ENCODE data around the gene KRTAP4-1. TPM values are rescaled to one million over a fixed set of nuclear protein-coding genes. Genes with fewer than 3 reads are reported as not detected.

The KRTAP4-1 gene
- total RNA-seq, 4 donors from 2014 or later, result not detected

GRCh38 chr17:41226051-41226450, 41.3 kb upstream of the KRTAP4-1 start:
- intact Hi-C loops (cut with DNase I), result no loop called here
- Histone ChIP-seq H3K27me3 (peaks cover 0 to 4% (median 0%) of the 10 kb centered on the region in 4 donors), H3K36me3 (no peaks in the 10 kb centered on the region), H3K4me1 (no peaks in the 10 kb centered on the region), H3K27ac (replicated peaks in 1 of 4) (no peak overlapping the region), H3K9me3 (no peaks in the 10 kb centered on the region), H3K4me3 (no peak overlapping the region)
- TF ChIP-seq CTCF (IDR thresholded peaks at IDR 0.05) (no peak), EP300 (IDR thresholded peaks at IDR 0.05) (no peak), POLR2A (IDR thresholded peaks at IDR 0.05; ENCODE audit: low read depth) (no peak), POLR2AphosphoS5 (IDR thresholded peaks at IDR 0.05) (no peak)
- WGBS, result 76% methylated on average over 6 of the region's 6 CpGs
- DNase-seq (ENCODE audit: extremely low spot score), result no peak

GRCh38 chr17:41223821-41224220, 39.1 kb upstream of the KRTAP4-1 start:
- WGBS, result 66% methylated on average over 2 of the region's 2 CpGs
- intact Hi-C loops (cut with DNase I), result no loop called here

GRCh38 chr17:41215681-41216080, 31.0 kb upstream of the KRTAP4-1 start:
- DNase-seq (ENCODE audit: extremely low spot score), result no peak
- no peak overlapping the region for H3K27ac ChIP-seq (replicated peaks in 1 of 4)
- WGBS, result 75% methylated on average over 1 of the region's 1 CpG
- H3K27me3 ChIP-seq, result peaks cover 0 to 24% (median 0%) of the 10 kb centered on the region in 4 donors
- TF ChIP-seq POLR2A (IDR thresholded peaks at IDR 0.05; ENCODE audit: low read depth) (no peak), CTCF (IDR thresholded peaks at IDR 0.05) (no peak), EP300 (IDR thresholded peaks at IDR 0.05) (no peak), POLR2AphosphoS5 (IDR thresholded peaks at IDR 0.05) (no peak)
- H3K4me3 ChIP-seq, result no peak overlapping the region
- no peaks in the 10 kb centered on the region for H3K4me1 ChIP-seq
- H3K36me3 ChIP-seq, result no peaks in the 10 kb centered on the region
- intact Hi-C loops (cut with DNase I), result no loop called here
- no peaks in the 10 kb centered on the region for H3K9me3 ChIP-seq

More at GRCh38 chr17:41223821-41224220, 39.1 kb upstream of the KRTAP4-1 start:
- Histone ChIP-seq H3K27me3 (no peaks in the 10 kb centered on the region), H3K27ac (replicated peaks in 1 of 4) (no peak overlapping the region), H3K36me3 (no peaks in the 10 kb centered on the region), H3K4me1 (no peaks in the 10 kb centered on the region), H3K9me3 (no peaks in the 10 kb centered on the region), H3K4me3 (no peak overlapping the region)
- DNase-seq (ENCODE audit: extremely low spot score), result no peak
- no peak for TF ChIP-seq POLR2A (IDR thresholded peaks at IDR 0.05; ENCODE audit: low read depth)
- TF ChIP-seq POLR2AphosphoS5 (IDR thresholded peaks at IDR 0.05), result no peak
- TF ChIP-seq EP300 (IDR thresholded peaks at IDR 0.05), result no peak
- no peak for TF ChIP-seq CTCF (IDR thresholded peaks at IDR 0.05)

- WGBS, result 58% methylated on average over 4 of the region's 7 CpGs
- intact Hi-C loops (cut with DNase I), result no loop called here
- H3K9me3 ChIP-seq, result no peaks in the 10 kb centered on the region
- TF ChIP-seq CTCF (IDR thresholded peaks at IDR 0.05) (no peak), POLR2A (IDR thresholded peaks at IDR 0.05; ENCODE audit: low read depth) (no peak), EP300 (IDR thresholded peaks at IDR 0.05) (no peak), POLR2AphosphoS5 (IDR thresholded peaks at IDR 0.05) (no peak)
- H3K27ac ChIP-seq (replicated peaks in 1 of 4), result no peak overlapping the region
- H3K4me3 ChIP-seq, result no peak overlapping the region
- H3K4me1 ChIP-seq, result no peaks in the 10 kb centered on the region
- peaks cover 0 to 24% (median 0%) of the 10 kb centered on the region in 4 donors for H3K27me3 ChIP-seq
- H3K36me3 ChIP-seq, result no peaks in the 10 kb centered on the region
- no peak for DNase-seq (ENCODE audit: extremely low spot score)
Measured at GRCh38 chr17:41212524-41213169, 27.9 kb upstream of the KRTAP4-1 start.
